H1 (cell line): ENCODE data around the gene TMC6. TPM values are rescaled to one million over a fixed set of nuclear protein-coding genes. Genes with fewer than 3 reads are reported as not detected.

ENCODE experiments used
- CTCF ChIA-PET: fragments of 300-600 bp; sonication (Branson Sonifier 250); formaldehyde crosslinking; loops from one replicate; lab custom pipeline; 2021; ENCODE audit not compliant: partially characterized antibody; lab: Charles Lee
- POLR2A ChIA-PET: fragments of 300-600 bp; sonication (Branson Sonifier 250); formaldehyde crosslinking; loops from one replicate; lab custom pipeline; 2021; ENCODE audit warnings: inconsistent platforms; ENCODE audit not compliant: partially characterized antibody; lab: Charles Lee
- DNase-seq, 2 experiments: peaks; one replicate each; pipeline versions ENCODE4 v3.0.0 to v3.0.0-alpha.2; 2010 to 2022; ENCODE audit warnings: low spot score in 2 of 2, low read depth in 1 of 2, mixed read lengths in 1 of 2
- FAIRE-seq: peaks from 2 replicates; lab custom pipeline; 2011; peaks lifted over from hg19 to GRCh38; lab: Jason Lieb, UNC
- H2AFZ ChIP-seq: 2 replicates; pipeline ENCODE4 v1.8.1; 2012; ENCODE audit warnings: low read length, inconsistent platforms
- H2AK5ac ChIP-seq: 2 replicates; pipeline ENCODE4 v1.6.1; 2013; ENCODE audit warnings: low read depth, low read length
- H2BK120ac ChIP-seq: replicated peaks from 2 replicates; pipeline ENCODE3; 2013; ENCODE audit warnings: low read depth, low read length, inconsistent platforms
- H2BK12ac ChIP-seq: 2 replicates; pipeline ENCODE4 v1.6.1; 2013; ENCODE audit warnings: low read depth, low read length
- H2BK15ac ChIP-seq: 2 replicates; pipeline ENCODE4 v1.6.1; 2013; ENCODE audit warnings: low read length
- H2BK20ac ChIP-seq: 2 replicates; pipeline ENCODE4 v1.6.1; 2013; ENCODE audit warnings: low read length
- H2BK5ac ChIP-seq: 2 replicates; pipeline ENCODE4 v1.6.1; 2013; ENCODE audit warnings: low read depth, low read length
- H3K14ac ChIP-seq: 2 replicates; pipeline ENCODE4 v1.6.1; 2013; ENCODE audit warnings: inconsistent platforms; ENCODE audit not compliant: insufficient read length
- H3K18ac ChIP-seq: 2 replicates; pipeline ENCODE4 v1.6.1; 2013; ENCODE audit warnings: low read length; ENCODE audit errors: extremely low read depth
- H3K23ac ChIP-seq: 2 replicates; pipeline ENCODE4 v1.6.1; 2013; ENCODE audit warnings: inconsistent platforms; ENCODE audit not compliant: insufficient read length
- H3K23me2 ChIP-seq: 2 replicates; pipeline ENCODE4 v1.6.1; 2013; ENCODE audit warnings: low read depth, low read length
- H3K27ac ChIP-seq: 2 replicates; pipeline ENCODE4 v1.6.1; 2011; ENCODE audit warnings: low read depth, low read length, inconsistent platforms
- H3K27me3 ChIP-seq, 4 experiments: replicated peaks in 1 of 4; 1 replicate in 1 of 4; 2 replicates in 3 of 4; pipeline versions ENCODE4 v1.6.1 to v1.8.1; 2011 to 2013; ENCODE audit warnings: low read length in 3 of 4, mild to moderate bottlenecking in 3 of 4, inconsistent platforms in 2 of 4, mixed read lengths in 2 of 4, moderate library complexity in 1 of 4; ENCODE audit not compliant: control insufficient read depth in 3 of 4, insufficient read depth in 3 of 4; ENCODE audit errors: extremely low read depth in 1 of 4
- H3K36me3 ChIP-seq, 4 experiments: 2 replicates each; pipeline versions ENCODE4 v1.6.1 to v1.8.1; 2011 to 2013; ENCODE audit warnings: mild to moderate bottlenecking in 4 of 4, low read length in 3 of 4, moderate library complexity in 2 of 4, control low read depth in 1 of 4, inconsistent platforms in 1 of 4; ENCODE audit not compliant: insufficient read depth in 4 of 4, control insufficient read depth in 2 of 4
- H3K4ac ChIP-seq: replicated peaks from 2 replicates; pipeline ENCODE3; 2013; ENCODE audit warnings: low read length, low read depth, mixed read lengths, inconsistent platforms; ENCODE audit not compliant: insufficient read length
- H3K4me1 ChIP-seq, 4 experiments: replicated peaks in 1 of 4; 1 replicate in 1 of 4; 2 replicates in 3 of 4; pipeline versions ENCODE4 v1.6.1 to v1.8.1; 2011 to 2013; ENCODE audit warnings: low read length in 3 of 4, inconsistent platforms in 2 of 4, mixed read lengths in 1 of 4; ENCODE audit not compliant: insufficient read depth in 4 of 4, control insufficient read depth in 3 of 4
- H3K4me2 ChIP-seq, 2 experiments: 2 replicates each; pipeline versions ENCODE4 v1.6.1 to v1.8.1; 2011 to 2013; ENCODE audit warnings: low read depth in 2 of 2, low read length in 2 of 2, control low read depth in 1 of 2, inconsistent platforms in 1 of 2, mild to moderate bottlenecking in 1 of 2; ENCODE audit not compliant: insufficient read depth in 1 of 2
- H3K4me3 ChIP-seq, 4 experiments: fragments of 200-600, 300-600 bp in 1 of 4; sonication (generic), shearing (Covaris generic), sonication (Bioruptor Twin) in 1 of 4; 2 replicates each; pipeline versions ENCODE4 v1.5.1 to v1.8.1; 2011 to 2016; ENCODE audit warnings: low read length in 4 of 4, low read depth in 3 of 4, control low read depth in 2 of 4, inconsistent platforms in 2 of 4, mild to moderate bottlenecking in 2 of 4, mixed read lengths in 1 of 4, moderate library complexity in 1 of 4; ENCODE audit not compliant: insufficient read depth in 2 of 4; ENCODE audit errors: extremely low read depth in 1 of 4
- H3K56ac ChIP-seq: replicated peaks from 2 replicates; pipeline ENCODE3; 2013; ENCODE audit warnings: low read depth, mild to moderate bottlenecking, mixed read lengths, low read length, inconsistent platforms; ENCODE audit not compliant: insufficient read length
- H3K79me1 ChIP-seq: 2 replicates; pipeline ENCODE4 v1.6.1; 2013; ENCODE audit warnings: low read depth, low read length, control low read depth
- H3K79me2 ChIP-seq, 2 experiments: 2 replicates each; pipeline versions ENCODE4 v1.6.1 to v1.8.1; 2012 to 2013; ENCODE audit warnings: low read length in 2 of 2, mild to moderate bottlenecking in 2 of 2, inconsistent platforms in 1 of 2; ENCODE audit not compliant: insufficient read depth in 2 of 2, control insufficient read depth in 1 of 2
- H3K9ac ChIP-seq, 4 experiments: replicated peaks in 1 of 4; 1 replicate in 1 of 4; 2 replicates in 3 of 4; pipeline versions ENCODE4 v1.6.1 to v1.8.1; 2011 to 2013; ENCODE audit warnings: low read depth in 3 of 4, low read length in 3 of 4, control low read depth in 2 of 4, mild to moderate bottlenecking in 2 of 4, moderate library complexity in 2 of 4, inconsistent platforms in 1 of 4; ENCODE audit errors: extremely low read depth in 1 of 4
- H3K9me3 ChIP-seq, 2 experiments: 2 replicates each; pipeline versions ENCODE4 v1.6.1 to v1.8.1; 2012 to 2013; ENCODE audit warnings: mild to moderate bottlenecking in 2 of 2, moderate library complexity in 2 of 2, control low read depth in 1 of 2, inconsistent platforms in 1 of 2, low read depth in 1 of 2, low read length in 1 of 2, mixed read lengths in 1 of 2; ENCODE audit not compliant: insufficient read depth in 2 of 2
- H4K20me1 ChIP-seq, 2 experiments: replicated peaks in 1 of 2; 2 replicates each; pipeline versions ENCODE3 to v1.8.1; 2011 to 2013; ENCODE audit warnings: inconsistent platforms in 2 of 2, low read length in 2 of 2, mild to moderate bottlenecking in 1 of 2; ENCODE audit not compliant: insufficient read depth in 2 of 2, control insufficient read depth in 1 of 2
- H4K5ac ChIP-seq: 2 replicates; pipeline ENCODE4 v1.6.1; 2013; ENCODE audit warnings: low read length, low read depth, mixed read lengths, inconsistent platforms; ENCODE audit not compliant: insufficient read length
- H4K8ac ChIP-seq: 2 replicates; pipeline ENCODE4 v1.8.0; 2013; ENCODE audit warnings: mild to moderate bottlenecking, moderate library complexity, low read length, inconsistent platforms; ENCODE audit not compliant: insufficient read depth; ENCODE audit errors: extremely low read depth
- H4K91ac ChIP-seq: replicated peaks from 2 replicates; pipeline ENCODE3; 2013; ENCODE audit warnings: low read length, mixed read lengths, inconsistent platforms; ENCODE audit not compliant: insufficient read length
- POLR2AphosphoS5 ChIP-seq: IDR thresholded peaks from 2 replicates; pipeline ENCODE4 v1.6.1; 2011; ENCODE audit warnings: low read depth, low read length
- WGBS, 2 experiments: shearing (Covaris generic) in 1 of 2; methylation state at CpG; one replicate each; pipeline versions ENCODE4 v1.1.6 to v1.1.7; 2013 to 2015; ENCODE audit warnings: low lambda C conversion rate in 2 of 2, mixed read lengths in 2 of 2, inconsistent platforms in 1 of 2, low coverage in 1 of 2, missing lambda C conversion rate in 1 of 2; ENCODE audit not compliant: insufficient replicate concordance in 2 of 2, insufficient coverage in 1 of 2, insufficient read length in 1 of 2; ENCODE audit errors: extremely low coverage in 1 of 2, missing lambda C conversion rate in 1 of 2; 5-methylcytosine and 5-hydroxymethylcytosine counted together
- polyA plus RNA-seq, 7 experiments: library from polyadenylated mRNA; depleted of rRNA in 3 of 7; stranded (reverse) in 5 of 7; unstranded in 2 of 7; fragments of >200 nt in 5 of 7; fragments of 200-250 nt in 2 of 7; gene quantifications; 1 replicate in 5 of 7; 2 replicates in 1 of 7; 4 replicates in 1 of 7; pipeline versions ENCODE4 v1.2.1 to v1.2.3, GENCODE V29; 2011 to 2013; ENCODE audit warnings: missing spikeins in 2 of 7, mixed read lengths in 2 of 7
- total RNA-seq: library from RNA; stranded (reverse); fragmentation: NEBNext Ultra II Directional; extraction: Animal tissue kit (Norgen Biotek cat#: 25700); gene quantifications from 2 replicates; pipeline ENCODE4 v1.2.1, GENCODE V29; 2021
- TF ChIP-seq, protein P1 (sequence below): IDR thresholded peaks from 2 replicates; pipeline ENCODE4 v1.6.1; 2011; ENCODE audit warnings: low read length, improper control_type of control experiment

Gene TMC6
- total and polyA plus RNA-seq, 2 of the 8 experiments (the other 6 are each of a cell fraction or from before 2014, with no cell fraction given), result 39.4 to 77.6 TPM

DNA sequence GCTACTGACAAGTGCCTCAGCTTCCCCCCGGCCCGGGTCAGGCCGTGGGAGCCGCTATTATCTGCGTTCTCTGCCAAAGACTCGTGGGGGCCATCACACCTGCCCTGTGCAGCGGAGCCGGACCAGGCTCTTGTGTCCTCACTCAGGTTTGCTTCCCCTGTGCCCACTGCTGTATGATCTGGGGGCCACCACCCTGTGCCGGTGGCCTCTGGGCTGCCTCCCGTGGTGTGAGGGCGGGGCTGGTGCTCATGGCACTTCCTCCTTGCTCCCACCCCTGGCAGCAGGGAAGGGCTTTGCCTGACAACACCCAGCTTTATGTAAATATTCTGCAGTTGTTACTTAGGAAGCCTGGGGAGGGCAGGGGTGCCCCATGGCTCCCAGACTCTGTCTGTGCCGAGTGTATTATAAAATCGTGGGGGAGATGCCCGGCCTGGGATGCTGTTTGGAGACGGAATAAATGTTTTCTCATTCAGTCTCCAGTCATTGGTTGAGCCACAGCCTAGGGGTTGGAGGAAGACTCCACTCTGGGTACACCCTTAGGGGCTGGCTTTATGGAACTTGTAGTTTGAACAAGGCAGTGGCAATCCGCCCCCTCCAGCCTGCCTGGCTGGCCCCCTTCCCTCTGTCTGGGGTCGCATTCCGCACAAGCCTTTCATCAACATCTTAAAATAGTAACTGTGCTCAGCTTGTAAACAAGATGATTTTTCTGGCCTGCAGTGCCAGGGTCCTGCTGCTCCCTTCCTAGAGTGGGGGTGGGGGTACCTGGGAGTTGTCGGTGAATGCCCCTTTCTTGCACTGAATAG lies 43.9 kb upstream of the TMC6 start:
- H4K91ac ChIP-seq, result no peak overlapping the region
- H4K8ac ChIP-seq, result no peak overlapping the region
- H3K79me2 ChIP-seq, result no peaks in the 10 kb centered on the region
- ChIA-PET POLR2A (interaction anchor here (0.9 to 10.2 kb wide), 17 partner anchors 10 to 78 kb away, joined by 3 to 131 read pairs (median 4); partner anchors contain the start of genes AFMID and TK1), CTCF (interaction anchor here (0.6 to 10.0 kb wide), 6 partner anchors 14 to 1662 kb away, joined by 3 to 87 read pairs (median 7); partner anchors contain the start of gene TK1)
- H3K27ac ChIP-seq, result no peak overlapping the region
- peaks cover 6% of the 10 kb centered on the region for H3K79me1 ChIP-seq
- H3K9ac ChIP-seq, result no peak overlapping the region
- H3K4ac ChIP-seq, result no peak overlapping the region
- no peak overlapping the region for H4K5ac ChIP-seq
- WGBS, 2 experiments, result 74% methylated on average over 19 of the region's 19 CpGs; no CpG with 5 or more reads in 1 of the 2 experiments
- H3K14ac ChIP-seq, result no peak overlapping the region
- peaks cover 5 to 36% (median 16%) of the 10 kb centered on the region in 4 experiments for H3K4me1 ChIP-seq
- peaks cover 15 to 22% of the 10 kb centered on the region in 2 experiments for H4K20me1 ChIP-seq
- H2BK120ac ChIP-seq, result no peak overlapping the region
- FAIRE-seq, result no peak
- H3K9me3 ChIP-seq, result no peaks in the 10 kb centered on the region
- H2BK15ac ChIP-seq, result no peak overlapping the region
- peaks cover 7 to 32% (median 13%) of the 10 kb centered on the region in 4 experiments; a peak in 7 of 8 replicates for H3K36me3 ChIP-seq
- H2AFZ ChIP-seq, result no peak overlapping the region
- H2AK5ac ChIP-seq, result no peak overlapping the region
- H2BK5ac ChIP-seq, result no peak overlapping the region
- no peak overlapping the region for H2BK20ac ChIP-seq
- H2BK12ac ChIP-seq, result no peak overlapping the region
- TF ChIP-seq POLR2AphosphoS5, result peak; percentile 49; the same call in 1 of the 2 replicates
- TF ChIP-seq, protein P1, sequence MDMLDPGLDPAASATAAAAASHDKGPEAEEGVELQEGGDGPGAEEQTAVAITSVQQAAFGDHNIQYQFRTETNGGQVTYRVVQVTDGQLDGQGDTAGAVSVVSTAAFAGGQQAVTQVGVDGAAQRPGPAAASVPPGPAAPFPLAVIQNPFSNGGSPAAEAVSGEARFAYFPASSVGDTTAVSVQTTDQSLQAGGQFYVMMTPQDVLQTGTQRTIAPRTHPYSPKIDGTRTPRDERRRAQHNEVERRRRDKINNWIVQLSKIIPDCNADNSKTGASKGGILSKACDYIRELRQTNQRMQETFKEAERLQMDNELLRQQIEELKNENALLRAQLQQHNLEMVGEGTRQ, result no peak
- no peak overlapping the region for H3K23ac ChIP-seq
- H3K27me3 ChIP-seq, result no peaks in the 10 kb centered on the region
- no peak overlapping the region for H3K56ac ChIP-seq
- peak overlapping the region in 1 of 2 experiments; percentile 40; a peak in 2 of 4 replicates for H3K4me2 ChIP-seq
- no peak overlapping the region; the same call in 1 of the 2 replicates for H3K18ac ChIP-seq
- H3K4me3 ChIP-seq, result no peak overlapping the region
- H3K23me2 ChIP-seq, result peaks cover 5% of the 10 kb centered on the region; the same call in 1 of the 2 replicates
- DNase-seq, result peak in 1 of 2 experiments; percentile 61
